Measurements from ENCODE around the gene STK11.

GRCh38 chr19:1170938-1171754 lies 34.4 kb upstream of the STK11 start:
- TF ChIP-seq CTCF (conservative IDR thresholded peaks at IDR 0.05) (no peak), EZH2 (IDR thresholded peaks at IDR 0.05; ENCODE audit: low read depth) (no peak)

All from PC-9 (cell line).